ENCODE measurements around the gene SEMA4B. TPM values are rescaled to one million over a fixed set of nuclear protein-coding genes. Genes with fewer than 3 reads are reported as not detected.

The SEMA4B gene
- polyA plus RNA-seq, 1 donor (not counting 4 experiments of a cell fraction or from before 2014, with no cell fraction given) = 58.7 TPM

DNA sequence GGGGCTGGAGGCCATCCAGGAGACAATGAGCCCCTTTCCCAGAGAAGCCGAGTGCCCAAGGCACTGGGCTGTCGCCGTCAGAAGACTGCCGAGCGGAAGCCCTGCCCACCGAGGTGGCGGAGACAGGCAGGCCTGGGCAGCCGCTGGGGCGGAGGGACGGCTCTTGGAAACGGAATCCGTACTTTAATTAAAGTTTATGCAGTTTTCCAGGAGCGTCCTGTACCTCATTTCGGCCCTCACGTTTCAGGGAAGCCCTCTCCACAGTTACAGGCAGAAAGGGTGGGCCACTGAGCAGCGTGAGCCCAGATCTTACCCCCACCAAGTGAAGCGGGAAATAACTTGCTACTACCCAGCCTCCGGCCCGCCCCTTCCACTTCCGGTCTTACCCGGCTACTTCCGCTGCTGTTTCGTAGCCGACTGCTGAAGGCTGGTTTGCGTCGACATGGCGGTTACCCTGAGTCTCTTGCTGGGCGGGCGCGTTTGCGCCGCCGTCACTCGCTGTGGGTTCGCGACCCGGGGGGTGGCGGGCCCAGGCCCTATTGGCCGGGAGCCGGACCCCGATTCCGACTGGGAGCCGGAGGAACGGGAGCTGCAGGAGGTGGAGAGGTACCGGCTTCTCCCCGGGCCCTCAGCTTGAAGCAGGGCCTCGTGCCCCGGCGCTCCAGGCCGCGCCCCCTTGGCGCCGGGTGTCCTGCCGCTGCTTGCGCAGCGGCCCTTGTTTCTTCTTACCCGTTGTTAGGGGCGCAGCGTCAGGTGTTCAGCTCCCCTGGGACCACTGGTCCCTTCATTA lies 64.3 kb downstream of the SEMA4B start, which contains the start of gene NGRN:
TSS of gene NGRN (plus strand) at position 402 of the 790 bp plus-strand sequence. CDS start at position 443, 41 bp downstream.
- Histone ChIP-seq H2AFZ (ENCODE audit: control insufficient read depth, low read length) (peak within 1 kb of the TSS; percentile 100), H3K9me3 (ENCODE audit: control insufficient read depth, low read depth, low read length) (no peaks in the 10 kb centered on the region), H3K27me3 (ENCODE audit: control insufficient read depth, extremely low read depth, insufficient read depth, low read length) (no peaks in the 10 kb centered on the region), H3K79me2 (ENCODE audit: control insufficient read depth, insufficient read depth, low read length) (peaks cover 43% of the 10 kb centered on the region), H3K4me2 (ENCODE audit: control insufficient read depth, extremely low read depth, insufficient read depth, low read depth, low read length) (peak within 1 kb of the TSS; percentile 99), H3K36me3 (ENCODE audit: control insufficient read depth in 2 of 2, extremely low read depth in 1 of 2, insufficient read depth in 2 of 2, low read length in 2 of 2) (peaks cover 2 to 20% of the 10 kb centered on the region in 2 experiments), H3K4me3 (ENCODE audit: control insufficient read depth in 2 of 3, extremely low read depth in 1 of 3, insufficient read depth in 2 of 3, low read depth in 1 of 3, low read length in 3 of 3) (peak within 1 kb of the TSS; percentile 69 to 94 (median 77)), H3K27ac (ENCODE audit: control insufficient read depth, insufficient read depth, low read length) (peak within 1 kb of the TSS; percentile 88), H4K20me1 (ENCODE audit: control insufficient read depth, extremely low read depth, insufficient read depth, low read length) (peaks cover 3% of the 10 kb centered on the region), H3K9ac (ENCODE audit: control insufficient read depth, extremely low read depth, insufficient read depth, low read length) (peak within 1 kb of the TSS; percentile 88), H3K4me1 (ENCODE audit: control insufficient read depth, extremely low read depth, insufficient read depth, low read length) (peaks cover 42% of the 10 kb centered on the region), H3K9me1 (ENCODE audit: control insufficient read depth, extremely low read depth, insufficient read depth, low read length) (peaks cover 3% of the 10 kb centered on the region)
- DNase-seq (ENCODE audit: low read depth, low spot score) (no peak), FAIRE-seq (peak; percentile 51)
- TF ChIP-seq, protein P1, sequence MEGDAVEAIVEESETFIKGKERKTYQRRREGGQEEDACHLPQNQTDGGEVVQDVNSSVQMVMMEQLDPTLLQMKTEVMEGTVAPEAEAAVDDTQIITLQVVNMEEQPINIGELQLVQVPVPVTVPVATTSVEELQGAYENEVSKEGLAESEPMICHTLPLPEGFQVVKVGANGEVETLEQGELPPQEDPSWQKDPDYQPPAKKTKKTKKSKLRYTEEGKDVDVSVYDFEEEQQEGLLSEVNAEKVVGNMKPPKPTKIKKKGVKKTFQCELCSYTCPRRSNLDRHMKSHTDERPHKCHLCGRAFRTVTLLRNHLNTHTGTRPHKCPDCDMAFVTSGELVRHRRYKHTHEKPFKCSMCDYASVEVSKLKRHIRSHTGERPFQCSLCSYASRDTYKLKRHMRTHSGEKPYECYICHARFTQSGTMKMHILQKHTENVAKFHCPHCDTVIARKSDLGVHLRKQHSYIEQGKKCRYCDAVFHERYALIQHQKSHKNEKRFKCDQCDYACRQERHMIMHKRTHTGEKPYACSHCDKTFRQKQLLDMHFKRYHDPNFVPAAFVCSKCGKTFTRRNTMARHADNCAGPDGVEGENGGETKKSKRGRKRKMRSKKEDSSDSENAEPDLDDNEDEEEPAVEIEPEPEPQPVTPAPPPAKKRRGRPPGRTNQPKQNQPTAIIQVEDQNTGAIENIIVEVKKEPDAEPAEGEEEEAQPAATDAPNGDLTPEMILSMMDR (optimal IDR thresholded peaks at IDR 0.05 in 1 of 3, IDR thresholded peaks at IDR 0.05 in 1 of 3, conservative IDR thresholded peaks at IDR 0.05 in 1 of 3; ENCODE audit: extremely low read depth in 1 of 3, insufficient read depth in 2 of 3, low read length in 3 of 3) = no peak
- dilution Hi-C loops (cut with MboI; ENCODE audit: extremely low pct_ligation_motif_present, low sequenced_read_pairs) = no loop called here

DNA sequence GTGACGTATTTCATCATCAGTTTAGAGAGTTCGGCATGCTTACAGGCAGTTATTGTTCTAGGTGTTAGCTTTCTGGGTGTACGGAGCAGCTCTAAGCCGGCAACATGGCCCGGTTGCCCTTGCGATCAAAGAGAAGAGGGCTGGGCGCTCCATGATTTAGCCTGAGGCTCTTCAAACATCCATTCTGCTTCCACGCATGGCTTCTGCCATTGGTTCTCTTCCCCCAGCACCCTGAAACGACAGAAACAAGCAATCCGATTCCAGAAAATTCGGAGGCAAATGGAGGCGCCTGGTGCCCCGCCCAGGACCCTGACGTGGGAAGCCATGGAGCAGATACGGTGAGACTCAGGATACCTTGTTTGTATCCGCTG lies 64.9 kb downstream of the SEMA4B start:
- DNase-seq (ENCODE audit: low read depth, low spot score) = no peak
- peak overlapping the region; percentile 69 to 94 (median 77) for H3K4me3 ChIP-seq (ENCODE audit: control insufficient read depth in 2 of 3, extremely low read depth in 1 of 3, insufficient read depth in 2 of 3, low read depth in 1 of 3, low read length in 3 of 3)
- H3K36me3 ChIP-seq (ENCODE audit: control insufficient read depth in 2 of 2, extremely low read depth in 1 of 2, insufficient read depth in 2 of 2, low read length in 2 of 2) = peaks cover 5 to 24% of the 10 kb centered on the region in 2 experiments
- TF ChIP-seq EZH2 (IDR thresholded peaks at IDR 0.05; ENCODE audit: low read length) = no peak
- TF ChIP-seq, protein P1 (optimal IDR thresholded peaks at IDR 0.05 in 1 of 3, IDR thresholded peaks at IDR 0.05 in 1 of 3, conservative IDR thresholded peaks at IDR 0.05 in 1 of 3; ENCODE audit: extremely low read depth in 1 of 3, insufficient read depth in 2 of 3, low read length in 3 of 3) = no peak
- H3K9me1 ChIP-seq (ENCODE audit: control insufficient read depth, extremely low read depth, insufficient read depth, low read length) = peaks cover 5% of the 10 kb centered on the region
- peak overlapping the region; percentile 100 for H2AFZ ChIP-seq (ENCODE audit: control insufficient read depth, low read length)
- peak overlapping the region; percentile 88 for H3K27ac ChIP-seq (ENCODE audit: control insufficient read depth, insufficient read depth, low read length)
- no peaks in the 10 kb centered on the region for H3K9me3 ChIP-seq (ENCODE audit: control insufficient read depth, low read depth, low read length)
- peaks cover 49% of the 10 kb centered on the region for H3K79me2 ChIP-seq (ENCODE audit: control insufficient read depth, insufficient read depth, low read length)
- H3K9ac ChIP-seq (ENCODE audit: control insufficient read depth, extremely low read depth, insufficient read depth, low read length) = peak overlapping the region; percentile 88
- FAIRE-seq = no peak
- no peaks in the 10 kb centered on the region for H3K27me3 ChIP-seq (ENCODE audit: control insufficient read depth, extremely low read depth, insufficient read depth, low read length)
- H3K4me1 ChIP-seq (ENCODE audit: control insufficient read depth, extremely low read depth, insufficient read depth, low read length) = peaks cover 42% of the 10 kb centered on the region
- H3K4me2 ChIP-seq (ENCODE audit: control insufficient read depth, extremely low read depth, insufficient read depth, low read depth, low read length) = peak overlapping the region; percentile 99
- peaks cover 3% of the 10 kb centered on the region for H4K20me1 ChIP-seq (ENCODE audit: control insufficient read depth, extremely low read depth, insufficient read depth, low read length)
- dilution Hi-C loops (cut with MboI; ENCODE audit: extremely low pct_ligation_motif_present, low sequenced_read_pairs) = no loop called here

Data from keratinocyte (primary cell).